Measurements from ENCODE around the gene CDH24.

DNA sequence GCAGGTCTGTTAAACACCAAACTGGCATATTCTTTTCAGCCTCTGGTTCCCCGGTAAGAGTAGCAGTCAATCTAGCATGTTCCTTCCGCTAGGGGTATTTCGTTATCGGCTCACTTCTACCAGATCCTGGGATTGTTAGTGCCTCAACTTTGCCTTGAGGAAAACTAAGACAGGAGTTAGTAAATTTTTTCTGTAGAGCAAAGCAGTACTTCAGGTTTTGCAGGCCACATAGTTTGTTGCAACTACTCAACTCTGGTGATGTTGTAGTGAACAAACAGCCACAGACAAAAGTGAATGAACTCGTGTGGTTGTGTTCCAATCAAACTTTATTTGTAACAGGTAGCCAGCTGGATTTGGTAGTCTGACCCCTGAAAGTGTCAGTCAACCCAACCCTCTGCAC lies 6.3 kb upstream of the CDH24 start:
- TF ChIP-seq CTCF (IDR thresholded peaks at IDR 0.05 in 8 of 11, conservative IDR thresholded peaks at IDR 0.05 in 3 of 11) (no peak), POLR2A (IDR thresholded peaks at IDR 0.05) (no peak), POLR2AphosphoS5 (IDR thresholded peaks at IDR 0.05) (no peak)

Data from spleen (tissue), 7 donors.